C4-2B (cell line): ENCODE measurements around the gene MYCBP2.

Experiments
- H3K27ac ChIP-seq: fragments of 450-650 bp; 2 replicates; pipeline ENCODE4 v1.5.1; 2017
- CTCF ChIP-seq: fragments of 450-650 bp; conservative IDR thresholded peaks from 2 replicates; pipeline ENCODE4 v1.5.1; 2017; ENCODE audit warnings: mild to moderate bottlenecking
- ZFX ChIP-seq: fragments of 450-650 bp; IDR thresholded peaks from 2 replicates; pipeline ENCODE4 v1.6.1; 2017

The MYCBP2 gene

GRCh38 chr13:77235456-77236022 is 91.4 kb downstream of the MYCBP2 start:
- no peak for TF ChIP-seq CTCF
- no peak overlapping the region for H3K27ac ChIP-seq

- H3K27ac ChIP-seq, result no peak overlapping the region
- TF ChIP-seq CTCF, result no peak
- TF ChIP-seq ZFX, result no peak
These were observed 93.7 kb downstream of the MYCBP2 start for GRCh38 chr13:77233159-77233558.

GRCh38 chr13:77230560-77230959 is 96.3 kb downstream of the MYCBP2 start:
- no peak overlapping the region for H3K27ac ChIP-seq
- TF ChIP-seq ZFX, result no peak
- no peak for TF ChIP-seq CTCF

- TF ChIP-seq ZFX (no peak), CTCF (no peak)
- no peak overlapping the region for H3K27ac ChIP-seq
These were observed 100.9 kb downstream of the MYCBP2 start for GRCh38 chr13:77225946-77226345.

GRCh38 chr13:77222909-77223308 is 104.0 kb downstream of the MYCBP2 start:
- TF ChIP-seq CTCF, result no peak
- no peak for TF ChIP-seq ZFX

GRCh38 chr13:77222000-77222690 is 104.7 kb downstream of the MYCBP2 start:
- H3K27ac ChIP-seq, result no peak overlapping the region
- TF ChIP-seq CTCF (no peak), ZFX (no peak)

More at GRCh38 chr13:77222909-77223308, 104.0 kb downstream of the MYCBP2 start:
- no peak overlapping the region for H3K27ac ChIP-seq

GRCh38 chr13:77219401-77219800 is 107.5 kb downstream of the MYCBP2 start:
- TF ChIP-seq ZFX (no peak), CTCF (no peak)
- no peak overlapping the region for H3K27ac ChIP-seq
